ENCODE data around the gene GRIK4. TPM values are rescaled to one million over a fixed set of nuclear protein-coding genes. Genes with fewer than 3 reads are reported as not detected.

The GRIK4 gene
- total and polyA plus RNA-seq, 4 donors = 0.05 to 0.25 (median 0.06) TPM; not detected in 1

DNA sequence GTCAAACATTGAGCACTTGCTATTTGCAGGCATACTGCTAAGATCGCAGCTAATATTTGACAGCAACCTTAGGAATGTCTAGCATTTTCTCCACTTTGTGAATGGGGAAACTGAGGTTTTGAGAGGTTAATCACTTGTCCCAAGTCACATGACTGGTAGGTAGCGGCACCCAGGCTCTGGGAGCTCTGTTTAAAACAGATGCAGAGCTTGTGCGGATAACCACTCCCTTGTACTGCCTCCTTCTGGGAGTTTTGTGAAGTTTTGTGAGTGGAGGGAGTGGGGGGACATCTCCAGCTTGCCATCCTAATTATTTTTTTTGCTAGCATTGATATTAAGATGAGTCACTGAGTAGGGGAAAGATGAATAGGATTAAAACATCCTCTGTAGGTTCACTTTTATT, 134.7 kb downstream of the GRIK4 start:
- Histone ChIP-seq H3K4me3 (ENCODE audit: low read depth in 1 of 3, low read length in 3 of 3) (no peak overlapping the region), H3K9me3 (ENCODE audit: control insufficient read depth in 4 of 4, low read length in 3 of 4) (no peaks in the 10 kb centered on the region), H3K36me3 (ENCODE audit: control insufficient read depth in 4 of 4, insufficient read depth in 3 of 4, low read depth in 1 of 4, low read length in 3 of 4) (no peaks in the 10 kb centered on the region), H3K9ac (ENCODE audit: low read depth in 1 of 2, low read length in 2 of 2) (no peak overlapping the region), H3K27me3 (ENCODE audit: control insufficient read depth in 4 of 4, insufficient read depth in 4 of 4, low read length in 3 of 4) (peaks cover 0 to 9% (median 0%) of the 10 kb centered on the region in 4 donors), H3K27ac (ENCODE audit: low read depth in 1 of 2, low read length in 2 of 2) (no peak overlapping the region), H3K4me1 (ENCODE audit: control insufficient read depth in 4 of 4, insufficient read depth in 4 of 4, low read length in 3 of 4) (no peaks in the 10 kb centered on the region)
- DNase-seq (ENCODE audit: low spot score) = no peak
- TF ChIP-seq RAD21 (IDR thresholded peaks at IDR 0.05) (no peak), NR2F2 (IDR thresholded peaks at IDR 0.05) (no peak), JUND (IDR thresholded peaks at IDR 0.05) (no peak)
- 88% methylated on average over 3 of the region's 3 CpGs for WGBS

- H3K4me1 ChIP-seq (ENCODE audit: control insufficient read depth in 4 of 4, insufficient read depth in 4 of 4, low read length in 3 of 4) = no peaks in the 10 kb centered on the region
- no peaks in the 10 kb centered on the region for H3K9me3 ChIP-seq (ENCODE audit: control insufficient read depth in 4 of 4, low read length in 3 of 4)
- no peak overlapping the region for H3K27ac ChIP-seq (ENCODE audit: low read depth in 1 of 2, low read length in 2 of 2)
- H3K4me3 ChIP-seq (ENCODE audit: low read depth in 1 of 3, low read length in 3 of 3) = no peak overlapping the region
- no peaks in the 10 kb centered on the region for H3K36me3 ChIP-seq (ENCODE audit: control insufficient read depth in 4 of 4, insufficient read depth in 3 of 4, low read depth in 1 of 4, low read length in 3 of 4)
- H3K27me3 ChIP-seq (ENCODE audit: control insufficient read depth in 4 of 4, insufficient read depth in 4 of 4, low read length in 3 of 4) = peaks cover 0 to 6% (median 0%) of the 10 kb centered on the region in 4 donors
- H3K9ac ChIP-seq (ENCODE audit: low read depth in 1 of 2, low read length in 2 of 2) = no peak overlapping the region
- WGBS = 87% methylated on average over 12 of the region's 12 CpGs
- no peak for DNase-seq (ENCODE audit: low spot score)
- TF ChIP-seq TAF1 (conservative IDR thresholded peaks at IDR 0.05) (no peak), ATF3 (IDR thresholded peaks at IDR 0.05) (no peak), HNF4G (IDR thresholded peaks at IDR 0.05) (no peak)
- TF ChIP-seq, protein P1, sequence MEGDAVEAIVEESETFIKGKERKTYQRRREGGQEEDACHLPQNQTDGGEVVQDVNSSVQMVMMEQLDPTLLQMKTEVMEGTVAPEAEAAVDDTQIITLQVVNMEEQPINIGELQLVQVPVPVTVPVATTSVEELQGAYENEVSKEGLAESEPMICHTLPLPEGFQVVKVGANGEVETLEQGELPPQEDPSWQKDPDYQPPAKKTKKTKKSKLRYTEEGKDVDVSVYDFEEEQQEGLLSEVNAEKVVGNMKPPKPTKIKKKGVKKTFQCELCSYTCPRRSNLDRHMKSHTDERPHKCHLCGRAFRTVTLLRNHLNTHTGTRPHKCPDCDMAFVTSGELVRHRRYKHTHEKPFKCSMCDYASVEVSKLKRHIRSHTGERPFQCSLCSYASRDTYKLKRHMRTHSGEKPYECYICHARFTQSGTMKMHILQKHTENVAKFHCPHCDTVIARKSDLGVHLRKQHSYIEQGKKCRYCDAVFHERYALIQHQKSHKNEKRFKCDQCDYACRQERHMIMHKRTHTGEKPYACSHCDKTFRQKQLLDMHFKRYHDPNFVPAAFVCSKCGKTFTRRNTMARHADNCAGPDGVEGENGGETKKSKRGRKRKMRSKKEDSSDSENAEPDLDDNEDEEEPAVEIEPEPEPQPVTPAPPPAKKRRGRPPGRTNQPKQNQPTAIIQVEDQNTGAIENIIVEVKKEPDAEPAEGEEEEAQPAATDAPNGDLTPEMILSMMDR (IDR thresholded peaks at IDR 0.05; ENCODE audit: low read depth, low read length, missing input control) = no peak
- TF ChIP-seq, protein P2, sequence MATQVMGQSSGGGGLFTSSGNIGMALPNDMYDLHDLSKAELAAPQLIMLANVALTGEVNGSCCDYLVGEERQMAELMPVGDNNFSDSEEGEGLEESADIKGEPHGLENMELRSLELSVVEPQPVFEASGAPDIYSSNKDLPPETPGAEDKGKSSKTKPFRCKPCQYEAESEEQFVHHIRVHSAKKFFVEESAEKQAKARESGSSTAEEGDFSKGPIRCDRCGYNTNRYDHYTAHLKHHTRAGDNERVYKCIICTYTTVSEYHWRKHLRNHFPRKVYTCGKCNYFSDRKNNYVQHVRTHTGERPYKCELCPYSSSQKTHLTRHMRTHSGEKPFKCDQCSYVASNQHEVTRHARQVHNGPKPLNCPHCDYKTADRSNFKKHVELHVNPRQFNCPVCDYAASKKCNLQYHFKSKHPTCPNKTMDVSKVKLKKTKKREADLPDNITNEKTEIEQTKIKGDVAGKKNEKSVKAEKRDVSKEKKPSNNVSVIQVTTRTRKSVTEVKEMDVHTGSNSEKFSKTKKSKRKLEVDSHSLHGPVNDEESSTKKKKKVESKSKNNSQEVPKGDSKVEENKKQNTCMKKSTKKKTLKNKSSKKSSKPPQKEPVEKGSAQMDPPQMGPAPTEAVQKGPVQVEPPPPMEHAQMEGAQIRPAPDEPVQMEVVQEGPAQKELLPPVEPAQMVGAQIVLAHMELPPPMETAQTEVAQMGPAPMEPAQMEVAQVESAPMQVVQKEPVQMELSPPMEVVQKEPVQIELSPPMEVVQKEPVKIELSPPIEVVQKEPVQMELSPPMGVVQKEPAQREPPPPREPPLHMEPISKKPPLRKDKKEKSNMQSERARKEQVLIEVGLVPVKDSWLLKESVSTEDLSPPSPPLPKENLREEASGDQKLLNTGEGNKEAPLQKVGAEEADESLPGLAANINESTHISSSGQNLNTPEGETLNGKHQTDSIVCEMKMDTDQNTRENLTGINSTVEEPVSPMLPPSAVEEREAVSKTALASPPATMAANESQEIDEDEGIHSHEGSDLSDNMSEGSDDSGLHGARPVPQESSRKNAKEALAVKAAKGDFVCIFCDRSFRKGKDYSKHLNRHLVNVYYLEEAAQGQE (IDR thresholded peaks at IDR 0.05) = no peak
These were observed 136.1 kb downstream of the GRIK4 start for GRCh38 chr11:120647681-120648080.

DNA sequence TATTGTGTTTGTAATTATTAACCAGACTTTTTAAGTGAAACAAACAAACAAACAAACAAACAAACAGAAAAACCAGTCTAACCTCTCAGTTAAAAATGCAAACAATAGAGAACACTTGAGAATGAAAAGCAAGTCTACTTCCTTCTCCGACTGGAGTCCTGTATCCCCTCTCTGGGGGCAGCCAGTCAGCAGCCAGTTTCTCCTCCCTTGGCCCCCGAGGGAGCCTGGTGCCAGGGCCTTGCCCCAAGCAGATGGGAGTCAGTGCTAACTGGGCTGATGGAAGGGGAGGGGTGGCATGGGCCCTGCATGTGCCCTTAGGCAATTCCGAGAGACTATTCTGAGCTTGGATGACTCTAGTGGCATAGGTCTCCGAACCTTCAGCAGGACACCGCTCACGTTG, 137.2 kb downstream of the GRIK4 start:
- H3K4me1 ChIP-seq (ENCODE audit: control insufficient read depth in 4 of 4, insufficient read depth in 4 of 4, low read length in 3 of 4) = no peaks in the 10 kb centered on the region
- H3K36me3 ChIP-seq (ENCODE audit: control insufficient read depth in 4 of 4, insufficient read depth in 3 of 4, low read depth in 1 of 4, low read length in 3 of 4) = no peaks in the 10 kb centered on the region
- H3K9me3 ChIP-seq (ENCODE audit: control insufficient read depth in 4 of 4, low read length in 3 of 4) = no peaks in the 10 kb centered on the region
- WGBS = 80% methylated on average over 6 of the region's 6 CpGs
- H3K27ac ChIP-seq (ENCODE audit: low read depth in 1 of 2, low read length in 2 of 2) = no peak overlapping the region
- peaks cover 0 to 6% (median 0%) of the 10 kb centered on the region in 4 donors for H3K27me3 ChIP-seq (ENCODE audit: control insufficient read depth in 4 of 4, insufficient read depth in 4 of 4, low read length in 3 of 4)
- H3K4me3 ChIP-seq (ENCODE audit: low read depth in 1 of 3, low read length in 3 of 3) = no peak overlapping the region
- no peak for DNase-seq (ENCODE audit: low spot score)
- H3K9ac ChIP-seq (ENCODE audit: low read depth in 1 of 2, low read length in 2 of 2) = no peak overlapping the region
- TF ChIP-seq, protein P1 (IDR thresholded peaks at IDR 0.05; ENCODE audit: low read depth, low read length, missing input control) = no peak
- no peak for TF ChIP-seq JUND (IDR thresholded peaks at IDR 0.05)
- TF ChIP-seq EGR1 (IDR thresholded peaks at IDR 0.05; ENCODE audit: low read depth in 2 of 2) = no peak
- TF ChIP-seq TAF1 (conservative IDR thresholded peaks at IDR 0.05) = no peak
- no peak for TF ChIP-seq NR2F2 (IDR thresholded peaks at IDR 0.05)
- TF ChIP-seq RAD21 (IDR thresholded peaks at IDR 0.05) = no peak
- TF ChIP-seq, protein P3, sequence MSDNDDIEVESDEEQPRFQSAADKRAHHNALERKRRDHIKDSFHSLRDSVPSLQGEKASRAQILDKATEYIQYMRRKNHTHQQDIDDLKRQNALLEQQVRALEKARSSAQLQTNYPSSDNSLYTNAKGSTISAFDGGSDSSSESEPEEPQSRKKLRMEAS (IDR thresholded peaks at IDR 0.05) = no peak
- TF ChIP-seq SP1 (IDR thresholded peaks at IDR 0.05) = no peak
- TF ChIP-seq HNF4A (conservative IDR thresholded peaks at IDR 0.05) = no peak
- no peak for TF ChIP-seq FOXA2 (IDR thresholded peaks at IDR 0.05)
- no peak for TF ChIP-seq GABPA (IDR thresholded peaks at IDR 0.05 in 1 of 2, conservative IDR thresholded peaks at IDR 0.05 in 1 of 2)
- TF ChIP-seq ATF3 (IDR thresholded peaks at IDR 0.05) = no peak
- no peak for TF ChIP-seq RXRA (IDR thresholded peaks at IDR 0.05)
- no peak for TF ChIP-seq YY1 (IDR thresholded peaks at IDR 0.05)
- no peak for TF ChIP-seq FOXA1 (IDR thresholded peaks at IDR 0.05)

Data from liver (tissue), 9 donors.